Caco-2 (cell line): ENCODE measurements around the gene XRCC4. TPM values are rescaled to one million over a fixed set of nuclear protein-coding genes. Genes with fewer than 3 reads are reported as not detected.

Experiments used
- BruUV-seq: library from RNA; stranded (reverse); fragments of 400-500 nt; replicated peaks from 2 replicates; lab custom pipeline; 2021; lab: Mats Ljungman, UMichigan
- CTCF ChIA-PET: fragments of 300-600 bp; sonication (Branson Sonifier 250); formaldehyde crosslinking; loops from one replicate; lab custom pipeline; 2022; ENCODE audit warnings: antibody characterized with exemption; lab: Charles Lee
- POLR2A ChIA-PET: fragments of 300-600 bp; sonication (Branson Sonifier 250); formaldehyde crosslinking; loops from one replicate; lab custom pipeline; 2022; ENCODE audit warnings: antibody characterized with exemption; lab: Charles Lee
- DNase-seq, 2 experiments: peaks; one replicate each; pipeline versions ENCODE4 v3.0.0 to v3.0.0-alpha.2; 2020 to 2022
- H3K27me3 ChIP-seq: replicated peaks from 2 replicates; pipeline ENCODE4 v1.6.0; 2011; ENCODE audit warnings: low read length; ENCODE audit not compliant: control insufficient read depth, insufficient read depth
- H3K36me3 ChIP-seq: 2 replicates; pipeline ENCODE4 v1.5.1; 2011; ENCODE audit warnings: low read length; ENCODE audit not compliant: control insufficient read depth, insufficient read depth
- H3K4me1 ChIP-seq: fragments of 250-450 bp; sonication (Bioruptor Pico); 2 replicates; pipeline ENCODE4 v1.5.1; 2020; ENCODE audit warnings: mild to moderate bottlenecking
- H3K4me3 ChIP-seq: 2 replicates; pipeline ENCODE4 v1.5.1; 2011; ENCODE audit warnings: low read depth, mild to moderate bottlenecking, control low read depth, low read length
- H3K9me3 ChIP-seq: fragments of 250-450 bp; sonication (Bioruptor Pico); 2 replicates; pipeline ENCODE4 v1.5.1; 2020; ENCODE audit warnings: mild to moderate bottlenecking, moderate library complexity
- H3K27ac Mint-ChIP-seq: one replicate; pipeline ENCODE4 v1.8.0; 2022; ENCODE audit warnings: mixed read lengths; ENCODE audit not compliant: unreplicated experiment
- H3K27me3 Mint-ChIP-seq: one replicate; pipeline ENCODE4 v1.8.0; 2022; ENCODE audit warnings: mixed read lengths; ENCODE audit not compliant: insufficient read depth, unreplicated experiment
- H3K36me3 Mint-ChIP-seq: one replicate; pipeline ENCODE4 v1.8.0; 2022; ENCODE audit warnings: mild to moderate bottlenecking, mixed read lengths; ENCODE audit not compliant: insufficient read depth, unreplicated experiment
- H3K4me1 Mint-ChIP-seq: one replicate; pipeline ENCODE4 v1.8.0; 2022; ENCODE audit warnings: low read depth, mixed read lengths; ENCODE audit not compliant: unreplicated experiment
- H3K4me3 Mint-ChIP-seq: one replicate; pipeline ENCODE4 v1.8.0; 2022; ENCODE audit warnings: mild to moderate bottlenecking, moderate library complexity, mixed read lengths; ENCODE audit not compliant: unreplicated experiment
- H3K9me3 Mint-ChIP-seq: one replicate; pipeline ENCODE4 v1.8.0; 2022; ENCODE audit warnings: mixed read lengths; ENCODE audit not compliant: unreplicated experiment
- CTCF ChIP-seq, 2 experiments: fragments of 200-600 bp in 1 of 2; IDR thresholded peaks; 1 replicate in 1 of 2; 2 replicates in 1 of 2; pipeline versions ENCODE4 v1.5.1 to v1.8.0; 2011 to 2022; ENCODE audit warnings: antibody characterized with exemption in 1 of 2, control low read depth in 1 of 2, inconsistent platforms in 1 of 2, low read depth in 1 of 2, low read length in 1 of 2, mild to moderate bottlenecking in 1 of 2, moderate library complexity in 1 of 2; ENCODE audit not compliant: insufficient read depth in 1 of 2, severe bottlenecking in 1 of 2, unreplicated experiment in 1 of 2
- intact Hi-C: fragments of 100-400 bp; cut with micrococcal nuclease; formaldehyde crosslinking; loops from one replicate; pipeline ENCODE4 v1.10.0; 2022; ENCODE audit not compliant: unreplicated experiment
- total RNA-seq: library from RNA; stranded (reverse); gene quantifications from 2 replicates; pipeline ENCODE4 v1.2.3, GENCODE V29; 2022

XRCC4 gene
- total RNA-seq, 1 experiment from 2014 or later: 13.0 TPM

DNA sequence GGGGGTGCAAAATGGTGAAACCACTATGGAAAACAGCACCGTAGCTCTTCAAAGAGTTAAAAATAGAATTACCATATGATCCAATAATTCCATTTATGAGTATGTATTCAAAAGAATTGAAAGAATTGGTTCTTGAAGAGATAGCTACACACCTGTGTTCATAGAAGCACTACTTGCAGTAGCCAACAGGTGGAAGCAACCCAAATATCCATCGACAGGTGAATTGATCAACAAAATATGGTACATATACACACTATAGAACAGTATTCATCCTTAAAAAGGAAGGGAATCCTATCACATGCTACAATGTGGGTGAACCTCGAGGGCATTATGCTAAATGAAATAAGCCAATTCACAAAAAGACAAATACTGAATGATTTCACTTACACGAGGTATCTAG is 308.5 kb downstream of the XRCC4 start:
- POLR2A ChIA-PET: no interaction called here
- no peaks in the 10 kb centered on the region for H3K36me3 Mint-ChIP-seq
- DNase-seq: peak in 1 of 2 experiments; percentile 5
- Histone ChIP-seq H3K4me1 (no peaks in the 10 kb centered on the region), H3K4me3 (no peak overlapping the region), H3K9me3 (no peaks in the 10 kb centered on the region), H3K36me3 (no peaks in the 10 kb centered on the region), H3K27me3 (no peaks in the 10 kb centered on the region)
- no peak overlapping the region for H3K4me3 Mint-ChIP-seq
- intact Hi-C loops: no loop called here
- H3K27ac Mint-ChIP-seq: no peak overlapping the region
- BruUV-seq: no TSS peak
- peak; percentile 19 to 33 for TF ChIP-seq CTCF (IDR thresholded peaks at IDR 0.05; ENCODE audit: insufficient read depth in 1 of 2, low read depth in 1 of 2, low read length in 1 of 2, severe bottlenecking in 1 of 2, unreplicated experiment in 1 of 2)
- H3K4me1 Mint-ChIP-seq: no peaks in the 10 kb centered on the region
- CTCF ChIA-PET: no interaction called here
- H3K27me3 Mint-ChIP-seq: no peaks in the 10 kb centered on the region
- H3K9me3 Mint-ChIP-seq: peaks cover 10% of the 10 kb centered on the region

DNA sequence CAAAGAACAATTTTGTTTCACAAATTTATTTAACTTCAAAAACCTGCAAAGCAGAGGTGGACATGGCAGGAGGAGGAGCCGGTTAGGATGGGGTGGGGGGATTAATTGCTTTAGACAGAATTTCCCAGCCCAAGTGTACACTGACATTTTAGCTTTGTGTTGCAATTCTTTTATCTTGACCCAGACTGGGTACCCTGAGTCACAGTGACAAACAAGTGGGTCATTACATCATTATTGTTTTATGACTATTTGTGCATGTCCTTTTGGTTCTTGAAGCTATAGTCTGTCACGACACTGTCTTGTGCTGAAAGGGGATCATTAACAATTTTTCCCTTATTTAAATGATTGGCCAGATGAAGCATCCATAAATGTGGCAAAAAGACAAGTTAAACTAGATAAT is 309.7 kb downstream of the XRCC4 start:
- no peaks in the 10 kb centered on the region for H3K27me3 ChIP-seq
- Mint-ChIP-seq H3K36me3 (no peaks in the 10 kb centered on the region), H3K9me3 (peaks cover 10% of the 10 kb centered on the region), H3K4me3 (no peak overlapping the region), H3K4me1 (no peaks in the 10 kb centered on the region), H3K27ac (no peak overlapping the region), H3K27me3 (no peaks in the 10 kb centered on the region)
- no peaks in the 10 kb centered on the region for H3K4me1 ChIP-seq
- intact Hi-C loops: no loop called here
- peak in 1 of 2 experiments; percentile 3 for DNase-seq
- H3K9me3 ChIP-seq: no peaks in the 10 kb centered on the region
- ChIA-PET POLR2A (interaction anchor here (0.5 kb wide), 1 partner anchor 483 kb away, joined by 3 read pairs; no protein-coding TSS in a partner anchor), CTCF (no interaction called here)
- no peak overlapping the region for H3K4me3 ChIP-seq
- BruUV-seq: no TSS peak
- TF ChIP-seq CTCF (IDR thresholded peaks at IDR 0.05; ENCODE audit: insufficient read depth in 1 of 2, low read depth in 1 of 2, low read length in 1 of 2, severe bottlenecking in 1 of 2, unreplicated experiment in 1 of 2): no peak
- no peaks in the 10 kb centered on the region for H3K36me3 ChIP-seq

- Mint-ChIP-seq H3K27me3 (no peaks in the 10 kb centered on the region), H3K9me3 (no peaks in the 10 kb centered on the region), H3K27ac (no peak overlapping the region), H3K4me1 (no peaks in the 10 kb centered on the region), H3K36me3 (no peaks in the 10 kb centered on the region), H3K4me3 (no peak overlapping the region)
- Histone ChIP-seq H3K36me3 (no peaks in the 10 kb centered on the region), H3K27me3 (no peaks in the 10 kb centered on the region), H3K9me3 (no peaks in the 10 kb centered on the region), H3K4me1 (no peaks in the 10 kb centered on the region), H3K4me3 (no peak overlapping the region)
- CTCF ChIA-PET: no interaction called here
- no peak for TF ChIP-seq CTCF (IDR thresholded peaks at IDR 0.05; ENCODE audit: insufficient read depth in 1 of 2, low read depth in 1 of 2, low read length in 1 of 2, severe bottlenecking in 1 of 2, unreplicated experiment in 1 of 2)
- intact Hi-C loops: no loop called here
- BruUV-seq: no TSS peak
- POLR2A ChIA-PET: no interaction called here
- no peak for DNase-seq
Measured at GRCh38 chr5:83388608-83389007, 311.3 kb downstream of the XRCC4 start.
